ENCODE results near the gene SETX. TPM values are rescaled to one million over a fixed set of nuclear protein-coding genes. Genes with fewer than 3 reads are reported as not detected.

SETX gene
- total RNA-seq, 1 donor = 89.8 TPM

DNA sequence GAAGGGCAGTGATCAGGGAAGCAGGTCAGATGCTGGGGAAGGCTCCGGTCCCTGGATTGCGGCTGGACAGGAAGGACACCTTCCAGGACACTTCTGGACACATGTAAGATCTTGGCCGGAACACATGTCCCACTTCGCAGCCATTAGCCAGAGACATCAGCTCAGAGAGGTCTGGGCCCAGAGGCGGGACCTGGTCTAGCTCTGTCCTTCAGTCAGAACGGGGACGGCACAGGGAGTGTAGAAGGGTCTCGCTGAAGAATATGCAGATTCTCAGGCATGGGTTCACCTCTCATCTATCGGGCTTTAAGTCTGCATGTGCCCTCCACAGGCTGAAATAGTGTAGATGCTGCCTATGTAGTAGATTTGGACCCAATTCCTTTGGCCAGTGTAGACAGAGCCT lies 119.7 kb downstream of the SETX start:
- H3K4me3 ChIP-seq (ENCODE audit: low read depth, low read length) = no peak overlapping the region
- TF ChIP-seq, protein P1, sequence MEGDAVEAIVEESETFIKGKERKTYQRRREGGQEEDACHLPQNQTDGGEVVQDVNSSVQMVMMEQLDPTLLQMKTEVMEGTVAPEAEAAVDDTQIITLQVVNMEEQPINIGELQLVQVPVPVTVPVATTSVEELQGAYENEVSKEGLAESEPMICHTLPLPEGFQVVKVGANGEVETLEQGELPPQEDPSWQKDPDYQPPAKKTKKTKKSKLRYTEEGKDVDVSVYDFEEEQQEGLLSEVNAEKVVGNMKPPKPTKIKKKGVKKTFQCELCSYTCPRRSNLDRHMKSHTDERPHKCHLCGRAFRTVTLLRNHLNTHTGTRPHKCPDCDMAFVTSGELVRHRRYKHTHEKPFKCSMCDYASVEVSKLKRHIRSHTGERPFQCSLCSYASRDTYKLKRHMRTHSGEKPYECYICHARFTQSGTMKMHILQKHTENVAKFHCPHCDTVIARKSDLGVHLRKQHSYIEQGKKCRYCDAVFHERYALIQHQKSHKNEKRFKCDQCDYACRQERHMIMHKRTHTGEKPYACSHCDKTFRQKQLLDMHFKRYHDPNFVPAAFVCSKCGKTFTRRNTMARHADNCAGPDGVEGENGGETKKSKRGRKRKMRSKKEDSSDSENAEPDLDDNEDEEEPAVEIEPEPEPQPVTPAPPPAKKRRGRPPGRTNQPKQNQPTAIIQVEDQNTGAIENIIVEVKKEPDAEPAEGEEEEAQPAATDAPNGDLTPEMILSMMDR (IDR thresholded peaks at IDR 0.05; ENCODE audit: insufficient read depth, low read depth, low read length) = no peak
- no peak for DNase-seq (ENCODE audit: low read depth)

DNA sequence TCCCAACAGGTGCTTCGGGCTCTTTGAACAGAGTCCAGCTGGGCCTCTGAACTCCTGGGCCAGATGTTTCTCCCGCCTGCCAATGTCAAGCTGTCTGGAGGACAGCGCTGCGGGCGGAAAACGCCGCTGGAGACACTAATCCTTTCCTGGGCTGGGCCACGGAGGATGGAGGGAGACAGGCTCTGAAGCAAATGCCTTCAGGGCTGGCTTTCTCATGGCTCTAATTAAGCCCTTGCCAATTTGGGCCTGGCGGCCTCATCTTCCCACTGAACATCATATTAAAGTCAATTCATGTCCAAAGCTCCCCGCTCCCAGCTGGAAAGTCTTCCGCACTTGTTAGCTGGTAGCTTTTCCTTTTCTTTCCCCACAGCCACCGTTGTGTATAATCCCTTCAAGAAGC lies 120.3 kb downstream of the SETX start:
- TF ChIP-seq, protein P1 (IDR thresholded peaks at IDR 0.05; ENCODE audit: insufficient read depth, low read depth, low read length) = no peak
- no peak for DNase-seq (ENCODE audit: low read depth)
- H3K4me3 ChIP-seq (ENCODE audit: low read depth, low read length) = no peak overlapping the region

DNA sequence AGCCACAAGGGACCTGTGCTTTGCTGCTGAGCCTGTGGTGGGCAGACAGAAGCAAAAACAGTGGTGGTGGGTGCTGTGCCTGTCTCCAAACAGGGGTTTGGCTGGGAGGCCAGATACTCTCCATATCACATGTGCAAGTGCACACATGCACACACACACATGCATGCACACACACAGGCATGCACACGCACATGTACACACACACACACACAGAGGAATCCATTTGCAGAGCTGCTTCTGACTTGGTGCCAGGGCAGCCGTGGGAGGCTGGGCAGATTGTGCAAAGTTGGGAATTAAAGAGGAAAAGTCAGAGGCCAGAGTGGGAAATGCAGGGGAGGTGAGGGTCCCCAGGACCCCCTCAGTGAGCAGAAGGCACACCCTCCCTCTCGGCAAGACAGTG lies 121.6 kb downstream of the SETX start:
- TF ChIP-seq, protein P1 (IDR thresholded peaks at IDR 0.05; ENCODE audit: insufficient read depth, low read depth, low read length) = no peak
- no peak for DNase-seq (ENCODE audit: low read depth)

DNA sequence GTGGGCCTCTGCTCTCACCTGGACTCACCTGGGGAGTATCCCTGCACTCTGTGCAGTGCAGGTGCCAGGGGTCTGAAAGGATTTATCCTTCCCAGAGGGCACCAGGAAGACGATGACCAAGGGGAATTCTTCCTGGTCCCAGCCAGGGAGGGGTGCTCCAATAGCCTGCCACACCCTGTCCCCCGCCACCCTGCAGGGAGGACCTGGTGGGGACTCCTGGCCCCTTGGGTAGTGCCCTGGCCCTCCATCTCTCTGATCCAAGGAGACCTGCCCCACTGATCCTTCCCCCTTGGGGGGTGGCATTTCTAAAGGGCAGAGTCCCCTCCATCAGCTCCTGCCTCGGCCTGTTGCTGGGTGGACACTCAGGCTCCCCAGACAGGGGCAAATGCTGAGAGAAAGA lies 122.3 kb downstream of the SETX start:
- no peak overlapping the region for H3K4me3 ChIP-seq (ENCODE audit: low read depth, low read length)
- DNase-seq (ENCODE audit: low read depth) = no peak
- TF ChIP-seq, protein P1 (IDR thresholded peaks at IDR 0.05; ENCODE audit: insufficient read depth, low read depth, low read length) = no peak

More for the DNA sequence above, 121.6 kb downstream of the SETX start:
- H3K4me3 ChIP-seq (ENCODE audit: low read depth, low read length) = no peak overlapping the region

DNA sequence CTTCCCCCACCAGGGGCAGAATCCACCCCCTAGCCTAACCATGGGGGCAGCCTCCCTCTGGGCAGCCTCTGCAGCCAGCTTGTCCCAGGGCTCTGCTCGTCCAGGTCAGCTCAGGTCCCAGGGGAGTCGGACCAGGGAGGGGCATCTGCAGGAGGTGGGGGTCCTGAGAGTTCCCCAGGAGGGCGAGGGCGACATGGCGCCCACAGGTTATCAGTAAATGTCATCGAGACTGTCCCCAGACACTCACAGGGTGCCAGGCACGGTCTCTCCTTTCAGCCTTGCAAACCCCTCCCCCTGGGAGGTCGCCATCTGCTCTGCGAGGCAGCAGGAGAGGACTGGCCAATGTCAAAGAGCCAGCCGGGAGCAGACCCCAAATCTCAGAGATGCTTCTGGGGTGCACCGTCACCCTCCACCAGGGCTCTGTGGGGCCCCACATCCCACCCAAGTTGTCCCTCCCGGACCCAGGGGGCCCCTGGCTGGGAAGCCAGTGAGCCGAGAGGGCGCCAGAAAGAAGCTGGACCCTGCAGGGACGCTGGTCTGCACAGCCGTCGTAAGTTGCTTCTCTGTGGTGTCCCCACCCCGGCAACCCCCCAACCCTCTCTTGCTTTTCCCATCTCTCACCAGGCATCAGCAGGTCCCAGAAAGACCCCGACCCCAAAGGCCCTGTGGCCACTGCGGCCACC lies 123.6 kb downstream of the SETX start:
- no peak for DNase-seq (ENCODE audit: low read depth)
- TF ChIP-seq, protein P1 (IDR thresholded peaks at IDR 0.05; ENCODE audit: insufficient read depth, low read depth, low read length) = no peak
- H3K4me3 ChIP-seq (ENCODE audit: low read depth, low read length) = no peak overlapping the region

DNA sequence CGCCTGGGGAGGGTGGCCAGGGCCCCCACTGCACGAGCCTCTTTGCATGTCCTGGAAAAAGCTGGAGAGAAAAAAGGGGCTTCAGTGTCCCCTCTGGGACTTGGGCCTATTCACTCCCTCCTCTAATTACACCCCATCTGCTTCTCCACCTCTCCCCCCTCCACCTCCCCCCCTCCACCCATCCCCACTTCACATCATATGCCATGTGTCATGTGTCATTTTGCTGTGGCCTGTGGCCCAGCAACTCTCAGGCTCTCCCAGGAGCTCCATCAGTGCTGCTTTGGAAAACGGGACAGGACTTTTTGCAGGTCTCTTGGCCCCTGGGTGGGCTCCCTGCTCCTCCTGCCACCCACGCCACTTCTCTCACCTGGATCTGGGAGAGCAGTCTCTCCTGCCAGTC lies 124.2 kb downstream of the SETX start:
- H3K4me3 ChIP-seq (ENCODE audit: low read depth, low read length) = no peak overlapping the region
- DNase-seq (ENCODE audit: low read depth) = no peak
- TF ChIP-seq, protein P1 (IDR thresholded peaks at IDR 0.05; ENCODE audit: insufficient read depth, low read depth, low read length) = no peak

DNA sequence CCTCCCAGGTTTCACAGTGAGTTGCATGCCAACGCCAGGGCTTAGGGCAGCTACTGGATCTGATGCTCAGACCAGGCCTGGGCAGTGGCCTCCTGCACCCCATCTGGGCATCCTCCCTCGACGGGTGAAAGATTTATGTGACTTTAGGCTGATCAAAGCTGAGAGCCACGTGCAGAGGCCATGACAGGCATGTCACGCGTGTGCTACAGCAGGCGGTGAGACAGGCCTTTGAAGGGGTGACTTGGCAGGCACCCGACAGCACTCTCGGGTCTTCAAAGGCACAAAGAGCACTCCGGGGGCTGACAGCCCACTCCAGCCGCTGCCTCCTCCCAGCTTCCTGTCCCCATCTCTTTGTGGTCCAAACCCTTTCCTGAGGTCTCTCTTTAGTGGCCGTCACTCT lies 126.7 kb downstream of the SETX start:
- no peak overlapping the region for H3K4me3 ChIP-seq (ENCODE audit: low read depth, low read length)
- DNase-seq (ENCODE audit: low read depth) = no peak
- TF ChIP-seq, protein P1 (IDR thresholded peaks at IDR 0.05; ENCODE audit: insufficient read depth, low read depth, low read length) = no peak

Data from fibroblast of villous mesenchyme (primary cell).